Stimulated activated CD4-positive, alpha-beta T cell treated with anti-CD3 and anti-CD28 coated beads, Interleukin-1b, Interleukin-23, amount 100 ng/mL, for 4 hours (primary cell): Measurements from ENCODE around the gene IL32.

Experiments
- DNase-seq, 2 donors: peaks; one replicate each; pipeline ENCODE4 v3.0.0-alpha.2; 2020; ENCODE audit warnings: low read depth in 2 of 2

Gene IL32, protein sequence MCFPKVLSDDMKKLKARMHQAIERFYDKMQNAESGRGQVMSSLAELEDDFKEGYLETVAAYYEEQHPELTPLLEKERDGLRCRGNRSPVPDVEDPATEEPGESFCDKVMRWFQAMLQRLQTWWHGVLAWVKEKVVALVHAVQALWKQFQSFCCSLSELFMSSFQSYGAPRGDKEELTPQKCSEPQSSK

DNA sequence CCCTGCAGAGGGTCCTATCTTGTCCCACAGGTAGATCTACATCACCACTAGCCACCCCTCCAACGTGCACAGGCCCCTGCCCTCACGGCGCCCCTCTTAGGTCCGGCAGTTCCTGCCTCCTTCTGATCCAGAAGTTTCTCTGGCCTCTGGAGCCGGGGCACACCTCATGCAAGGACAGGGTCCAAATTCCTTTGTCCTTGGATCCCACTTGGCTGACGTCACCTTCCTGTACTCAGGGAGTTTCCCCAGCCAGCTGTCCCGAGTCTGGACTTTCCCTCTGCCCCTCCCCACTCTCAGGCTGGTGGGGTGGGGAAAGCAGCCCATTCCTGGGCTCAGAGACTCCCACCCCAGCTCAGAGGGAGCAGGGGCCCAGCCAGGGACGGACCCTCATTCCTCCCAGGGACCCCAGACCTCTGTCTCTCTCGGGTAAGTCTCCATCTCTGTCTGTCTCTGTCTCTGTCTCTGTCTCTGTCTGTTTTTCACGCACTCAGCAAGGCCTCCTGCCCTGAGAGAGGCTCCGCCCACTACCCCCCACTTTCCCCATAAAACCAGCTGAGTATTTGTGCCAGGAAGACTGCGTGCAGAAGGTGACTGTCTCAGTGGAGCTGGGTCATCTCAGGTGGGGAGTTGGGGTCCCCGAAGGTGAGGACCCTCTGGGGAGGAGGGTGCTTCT, at the start of gene IL32:
Gene IL32 (plus strand): TSS at position 572 of the 673 bp plus-strand sequence. CDS start 172 bp downstream, outside the sequence.
- DNase-seq: peak; percentile 59 to 65

DNA sequence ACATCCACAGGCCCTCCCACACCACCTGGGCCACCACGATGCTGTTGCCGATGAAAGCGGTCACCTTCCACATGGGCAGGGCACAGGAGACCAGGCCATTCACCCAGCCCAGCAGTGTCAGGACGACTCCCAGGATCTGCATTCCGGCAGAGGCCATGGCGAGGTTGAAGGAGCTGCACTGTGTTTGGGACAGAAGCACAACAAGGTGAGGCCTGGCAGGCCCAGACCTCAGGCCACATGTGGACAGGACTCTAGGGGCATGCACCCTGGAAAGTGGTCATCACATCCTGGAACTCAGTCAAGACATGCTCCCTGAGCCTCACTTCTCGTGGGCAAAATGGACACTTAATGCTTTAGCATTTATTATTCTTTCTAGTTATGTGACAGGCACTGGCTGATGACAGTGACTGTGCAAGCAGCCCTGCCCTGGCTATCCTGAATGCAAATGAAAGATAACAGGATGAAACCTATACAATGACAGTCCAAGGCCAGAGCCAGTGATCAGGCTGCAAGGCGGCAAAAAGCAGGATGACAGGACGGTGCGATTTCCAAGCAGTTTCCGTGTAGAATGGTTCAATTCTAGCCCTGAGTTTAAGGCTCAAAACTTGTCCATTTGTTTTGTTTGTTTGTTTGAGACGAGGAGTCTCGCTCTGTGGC, 49.4 kb upstream of the IL32 start:
- no peak for DNase-seq

DNA sequence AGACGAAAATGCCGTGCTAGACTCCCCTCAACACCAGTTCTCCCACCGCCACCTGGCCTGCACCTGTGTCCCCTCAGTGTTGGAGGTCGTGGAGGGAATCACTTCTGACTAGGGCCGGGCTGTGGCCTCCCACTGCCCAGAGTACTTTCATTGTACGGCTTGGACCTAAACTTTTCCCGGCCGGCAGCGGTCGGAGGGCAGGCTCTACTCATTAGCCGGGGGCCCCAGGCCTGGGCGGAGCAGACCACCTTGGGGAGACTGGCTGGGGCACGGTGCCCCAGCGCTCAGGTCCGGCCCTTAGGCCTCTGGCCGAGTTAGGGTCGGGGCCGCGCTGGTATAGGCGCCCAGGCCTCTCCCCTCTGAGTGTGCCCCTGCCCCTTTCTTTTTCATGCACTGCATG, 48.1 kb upstream of the IL32 start:
- no peak for DNase-seq

DNA sequence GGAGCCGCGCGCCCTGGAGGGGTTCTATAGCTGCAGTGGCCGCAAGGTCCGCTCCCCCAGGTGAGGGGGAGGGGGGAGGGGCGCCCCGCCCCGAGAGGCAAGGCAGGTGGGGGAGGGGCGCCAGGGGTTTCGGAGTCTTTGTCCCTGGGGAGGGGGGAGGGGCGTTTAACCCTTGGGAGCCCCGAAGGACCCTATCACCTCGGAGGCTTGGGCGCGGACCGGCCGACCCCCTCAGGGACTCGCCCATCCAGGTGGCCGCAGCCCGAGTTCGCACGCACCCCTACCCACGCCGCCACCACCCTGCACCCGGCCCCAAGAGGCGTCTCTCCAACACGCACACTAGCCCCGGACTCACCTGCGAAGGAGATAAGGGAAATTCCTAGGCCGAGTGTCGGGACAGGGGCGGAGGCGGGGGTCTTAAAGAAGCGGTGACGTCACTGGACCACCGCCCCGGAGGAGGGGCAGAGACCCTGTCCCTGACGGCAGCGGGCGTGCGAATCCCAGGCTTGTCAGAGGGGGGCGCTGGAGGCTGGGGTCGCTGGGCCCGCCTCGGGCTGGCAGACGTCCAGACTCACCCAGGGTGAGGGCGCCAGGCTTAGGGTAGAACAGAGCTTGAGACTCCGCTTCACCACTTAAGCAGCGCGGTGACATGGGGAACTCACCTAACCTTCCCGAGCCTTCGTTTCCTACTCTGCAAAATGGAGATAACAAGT, 47.5 kb upstream of the IL32 start, which contains the start of gene CLDN6:
Gene CLDN6 (minus strand): TSS at position 390 of the 713 bp plus-strand sequence. CDS start 2,162 bp downstream, outside the sequence.
- DNase-seq: no peak

DNA sequence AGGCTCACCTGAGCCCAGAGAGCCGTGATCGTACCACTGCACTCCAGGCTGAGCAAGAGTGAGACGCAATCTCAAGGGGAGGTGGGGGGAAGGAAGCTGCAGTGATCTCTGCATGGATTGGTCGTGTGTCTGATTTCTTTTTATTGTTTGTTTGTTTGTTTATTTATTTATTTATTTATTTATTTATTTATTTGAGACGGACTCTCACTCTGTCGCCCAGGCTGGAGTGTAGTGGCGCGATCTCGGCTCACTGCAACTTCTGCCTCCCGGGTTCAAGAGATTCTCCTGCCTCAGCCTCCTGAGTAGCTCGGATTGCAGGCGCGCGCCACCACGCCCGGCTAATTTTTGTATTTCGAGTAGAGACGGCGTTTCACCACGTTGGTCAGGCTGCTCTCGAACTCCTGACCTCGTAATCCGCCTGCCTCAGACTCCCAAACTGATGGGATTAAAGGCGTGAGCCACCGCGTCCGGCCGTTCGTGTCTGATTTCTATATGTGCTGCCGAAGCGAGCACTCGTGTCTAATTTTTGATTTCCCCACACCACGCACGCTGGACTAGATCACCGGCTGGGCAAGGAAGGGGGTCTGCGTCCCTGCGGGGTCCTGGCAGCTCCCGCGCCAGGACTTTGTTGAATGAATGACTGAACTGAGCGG, 45.7 kb upstream of the IL32 start:
- no peak for DNase-seq

DNA sequence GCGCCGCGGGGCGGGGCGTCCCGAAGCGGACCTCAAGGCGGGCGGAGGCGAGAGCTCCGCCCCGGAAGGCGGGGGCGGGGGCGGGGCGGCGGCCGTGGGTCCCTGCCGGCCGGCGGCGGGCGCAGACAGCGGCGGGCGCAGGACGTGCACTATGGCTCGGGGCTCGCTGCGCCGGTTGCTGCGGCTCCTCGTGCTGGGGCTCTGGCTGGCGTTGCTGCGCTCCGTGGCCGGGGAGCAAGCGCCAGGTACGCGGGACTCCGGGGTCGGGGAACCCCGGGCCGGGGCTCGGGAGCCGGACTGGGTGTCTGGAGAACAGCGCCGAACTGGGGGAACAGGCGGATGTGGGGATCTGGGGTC, 45.2 kb upstream of the IL32 start, which contains the start of gene TNFRSF12A:
Gene TNFRSF12A (plus strand): TSS at position 122 of the 357 bp plus-strand sequence. CDS start 30 bp downstream, at position 152.
- DNase-seq: peak; percentile 57

DNA sequence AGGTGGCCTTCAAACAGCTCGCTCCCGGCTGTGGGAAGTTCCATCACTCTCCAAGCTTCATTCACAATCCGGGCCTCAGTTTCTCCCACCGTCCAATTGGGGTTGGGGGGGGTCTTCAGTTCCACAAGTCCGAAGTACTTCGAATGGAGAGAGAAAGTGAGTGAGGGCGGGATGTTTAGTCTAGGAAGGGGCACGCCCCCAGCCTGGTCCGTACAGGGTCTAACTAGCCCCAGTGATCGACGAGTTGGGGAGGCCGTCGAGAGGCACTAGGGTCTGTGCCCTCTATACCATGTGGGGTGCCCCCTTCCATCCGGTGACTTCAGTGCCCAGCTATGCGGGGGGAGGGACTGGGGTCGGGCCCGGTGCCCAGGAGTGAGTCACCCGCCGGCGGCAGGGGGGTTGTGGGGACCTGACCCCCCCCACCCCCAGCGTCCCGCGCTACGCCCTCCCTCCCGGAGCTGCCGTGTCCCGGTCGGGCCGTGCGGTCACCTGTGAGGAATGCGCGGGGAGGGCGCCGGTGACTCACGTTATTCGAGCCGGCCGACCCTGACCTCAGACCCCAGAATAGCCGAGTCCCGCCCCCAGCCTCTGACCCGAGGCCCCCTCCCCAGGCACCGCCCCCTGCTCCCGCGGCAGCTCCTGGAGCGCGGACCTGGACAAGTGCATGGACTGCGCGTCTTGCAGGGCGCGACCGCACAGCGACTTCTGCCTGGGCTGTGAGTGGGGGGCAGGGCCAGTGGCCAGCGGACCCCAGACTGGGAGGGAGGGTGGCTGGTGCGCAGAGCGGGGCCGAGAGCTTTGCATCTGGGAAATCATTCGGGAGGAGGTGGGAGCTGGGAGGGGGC, 44.6 kb upstream of the IL32 start:
- DNase-seq: peak in 1 of 2 donors; percentile 53

DNA sequence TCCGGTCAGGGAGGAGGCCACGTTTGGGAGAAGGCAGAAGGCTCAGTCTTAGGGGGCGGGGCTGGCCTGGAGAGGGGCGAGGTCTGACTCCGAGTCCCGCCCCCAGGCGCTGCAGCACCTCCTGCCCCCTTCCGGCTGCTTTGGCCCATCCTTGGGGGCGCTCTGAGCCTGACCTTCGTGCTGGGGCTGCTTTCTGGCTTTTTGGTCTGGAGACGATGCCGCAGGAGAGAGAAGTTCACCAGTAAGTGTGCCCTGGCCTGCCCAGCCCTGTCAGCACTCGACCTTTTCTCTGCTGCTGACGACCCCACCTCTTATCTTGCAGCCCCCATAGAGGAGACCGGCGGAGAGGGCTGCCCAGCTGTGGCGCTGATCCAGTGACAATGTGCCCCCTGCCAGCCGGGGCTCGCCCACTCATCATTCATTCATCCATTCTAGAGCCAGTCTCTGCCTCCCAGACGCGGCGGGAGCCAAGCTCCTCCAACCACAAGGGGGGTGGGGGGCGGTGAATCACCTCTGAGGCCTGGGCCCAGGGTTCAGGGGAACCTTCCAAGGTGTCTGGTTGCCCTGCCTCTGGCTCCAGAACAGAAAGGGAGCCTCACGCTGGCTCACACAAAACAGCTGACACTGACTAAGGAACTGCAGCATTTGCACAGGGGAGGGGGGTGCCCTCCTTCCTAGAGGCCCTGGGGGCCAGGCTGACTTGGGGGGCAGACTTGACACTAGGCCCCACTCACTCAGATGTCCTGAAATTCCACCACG, 43.8 kb upstream of the IL32 start:
- peak; percentile 70 to 78 for DNase-seq

DNA sequence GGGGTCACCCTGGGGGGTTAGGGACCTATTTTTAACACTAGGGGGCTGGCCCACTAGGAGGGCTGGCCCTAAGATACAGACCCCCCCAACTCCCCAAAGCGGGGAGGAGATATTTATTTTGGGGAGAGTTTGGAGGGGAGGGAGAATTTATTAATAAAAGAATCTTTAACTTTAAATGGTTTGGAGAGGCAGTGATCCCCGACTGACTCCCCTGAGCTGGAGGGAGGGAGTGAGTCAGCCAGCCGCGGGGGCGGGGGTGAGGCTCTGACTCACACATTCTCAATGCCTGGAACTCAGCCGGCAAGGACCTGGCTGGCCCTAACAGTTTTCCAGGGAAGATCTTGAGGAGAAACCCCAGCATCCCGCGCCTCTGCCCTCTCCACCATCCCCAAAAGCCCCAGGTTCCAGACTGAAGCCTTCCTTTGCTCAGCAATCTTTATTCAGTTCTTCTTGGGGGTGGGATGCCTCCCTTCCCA, 43.2 kb upstream of the IL32 start:
- peak; percentile 87 to 90 for DNase-seq

DNA sequence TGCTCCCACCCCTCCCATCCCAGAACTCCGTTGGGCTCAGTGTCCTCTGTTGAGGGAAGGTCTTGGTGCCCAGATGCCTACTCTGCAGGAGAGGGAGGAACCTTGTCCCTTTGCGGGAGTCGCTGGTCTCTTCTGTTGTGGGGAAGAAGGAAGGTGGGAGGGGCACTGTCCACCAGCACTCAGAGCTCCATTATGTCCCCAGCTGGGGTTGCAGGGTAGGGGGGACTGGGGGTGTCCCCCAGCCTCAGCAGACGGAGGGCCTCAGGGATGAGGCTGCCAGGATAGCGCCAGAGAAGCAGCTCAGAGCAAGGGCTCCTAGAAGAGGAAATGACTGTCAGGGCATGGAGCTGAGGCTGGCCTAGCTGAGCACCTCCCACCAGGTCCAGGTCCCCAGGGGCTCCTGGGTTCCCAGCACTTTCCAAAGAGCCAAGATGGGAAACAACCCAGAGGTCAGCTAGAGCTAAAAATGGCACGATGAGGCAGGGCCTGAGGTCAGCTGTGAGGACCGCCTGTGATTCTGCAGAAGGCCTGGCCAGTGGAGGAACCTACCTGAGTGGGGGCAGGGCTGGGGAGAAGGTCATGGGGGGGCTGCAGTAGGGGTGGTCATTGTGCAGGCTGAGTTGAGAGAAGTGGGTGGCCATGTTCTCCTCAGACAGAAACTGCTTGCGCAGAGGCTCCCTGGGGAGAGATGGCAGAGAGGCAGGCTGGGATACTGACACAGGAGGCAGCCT, 42.6 kb upstream of the IL32 start:
- no peak for DNase-seq

DNA sequence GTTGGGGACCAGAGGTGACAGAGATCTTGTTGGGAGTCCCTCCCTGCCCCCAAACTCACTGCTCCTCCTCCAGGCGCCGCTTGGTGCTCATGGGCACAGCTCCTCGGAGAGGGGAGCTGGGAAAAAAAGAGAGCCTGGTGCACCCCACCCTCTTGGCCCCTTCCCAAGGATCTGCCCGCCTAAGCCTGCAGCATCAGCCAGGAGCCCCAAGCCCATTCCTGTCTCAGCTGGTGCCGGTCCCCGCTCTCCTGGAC, 42.1 kb upstream of the IL32 start:
- DNase-seq: no peak

DNA sequence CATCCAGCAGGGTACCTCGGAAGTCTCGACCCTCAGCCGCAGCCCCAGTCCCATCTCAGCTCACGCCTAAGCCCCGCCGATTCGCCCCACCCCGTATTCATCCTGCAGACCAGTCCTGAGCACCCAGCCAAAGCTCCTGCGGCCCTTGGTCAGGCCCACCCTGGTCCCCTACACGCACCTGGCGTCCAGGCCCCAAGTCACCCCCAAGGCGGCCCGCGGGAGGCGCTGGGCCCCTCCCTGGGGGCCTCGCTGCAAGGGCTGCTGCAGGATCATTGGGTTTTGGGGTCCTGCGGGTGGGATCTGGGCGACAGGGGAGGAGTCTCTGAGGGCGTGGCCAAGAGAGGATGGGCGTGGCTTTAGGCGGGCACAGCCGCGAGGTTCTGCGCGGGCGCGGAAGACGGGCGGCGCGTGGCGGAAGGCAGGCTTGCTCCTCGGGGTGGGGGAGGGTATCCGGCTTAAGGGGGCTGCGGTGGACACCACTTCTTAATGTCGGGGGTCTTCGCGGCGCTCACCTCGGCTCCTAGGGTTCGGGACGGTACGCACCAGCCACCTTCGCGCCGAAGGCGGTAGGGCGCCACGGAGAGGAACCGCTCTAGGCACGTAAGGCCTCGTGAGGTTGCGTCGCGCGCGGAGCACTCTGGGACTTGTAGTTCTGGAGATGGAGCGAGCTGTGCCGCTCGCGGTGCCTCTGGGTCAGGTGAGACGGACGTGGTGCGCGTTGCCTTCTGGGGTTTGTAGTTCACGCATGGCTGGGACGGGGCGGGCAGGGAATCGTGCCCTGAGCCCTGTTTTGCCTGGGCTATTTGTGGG, 41.6 kb upstream of the IL32 start, which contains the start of the genes HCFC1R1 and THOC6:
Gene HCFC1R1 (minus strand): TSS at position 274 of the 810 bp plus-strand sequence. CDS start 1 bp downstream, at position 273.
Gene THOC6 (plus strand): TSS at position 367 of the 810 bp plus-strand sequence. CDS start 292 bp downstream, at position 659.
- peak; percentile 88 to 92 for DNase-seq

DNA sequence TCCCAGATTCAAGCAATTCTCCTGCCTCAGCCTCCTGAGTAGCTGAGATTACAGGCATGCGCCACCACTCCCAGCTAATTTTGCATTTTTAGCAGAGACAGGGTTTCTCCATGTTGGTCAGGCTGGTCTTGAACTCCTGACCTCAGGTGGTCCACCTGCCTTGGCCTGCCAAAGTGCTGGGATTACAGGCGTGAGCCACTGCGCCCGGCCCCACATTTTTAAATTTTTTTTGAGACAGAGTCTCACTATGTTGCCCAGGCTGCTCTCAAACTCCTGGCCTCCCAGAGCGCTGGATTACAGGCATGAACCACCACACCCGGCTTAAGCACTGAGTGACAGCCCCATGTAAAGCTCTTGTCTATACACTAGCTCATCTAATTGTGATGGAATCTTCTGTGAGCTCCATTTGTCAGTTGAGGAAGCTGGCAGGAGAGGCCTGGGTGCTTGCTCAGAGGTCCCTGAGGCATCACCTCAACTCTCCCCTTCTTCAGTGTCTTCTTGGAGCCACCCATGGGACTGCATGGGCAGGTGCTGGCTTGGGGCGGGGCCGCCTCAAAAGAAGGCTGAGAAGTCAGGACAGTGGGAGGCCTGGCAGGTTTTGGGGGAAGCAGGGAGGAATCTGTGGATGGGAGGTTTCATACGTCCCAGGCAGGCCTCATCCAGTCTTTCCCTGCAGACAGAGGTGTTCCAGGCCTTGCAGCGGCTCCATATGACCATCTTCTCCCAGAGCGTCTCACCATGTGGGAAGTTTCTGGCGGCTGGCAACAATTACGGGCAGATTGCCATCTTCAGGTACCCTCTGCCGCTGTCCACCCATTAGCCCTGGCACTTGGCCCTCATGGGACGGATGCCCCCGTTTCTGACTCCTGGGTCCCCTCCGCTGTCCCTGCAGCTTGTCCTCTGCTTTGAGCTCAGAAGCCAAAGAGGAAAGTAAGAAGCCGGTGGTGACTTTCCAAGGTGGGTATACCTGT, 40.1 kb upstream of the IL32 start:
- DNase-seq: no peak

DNA sequence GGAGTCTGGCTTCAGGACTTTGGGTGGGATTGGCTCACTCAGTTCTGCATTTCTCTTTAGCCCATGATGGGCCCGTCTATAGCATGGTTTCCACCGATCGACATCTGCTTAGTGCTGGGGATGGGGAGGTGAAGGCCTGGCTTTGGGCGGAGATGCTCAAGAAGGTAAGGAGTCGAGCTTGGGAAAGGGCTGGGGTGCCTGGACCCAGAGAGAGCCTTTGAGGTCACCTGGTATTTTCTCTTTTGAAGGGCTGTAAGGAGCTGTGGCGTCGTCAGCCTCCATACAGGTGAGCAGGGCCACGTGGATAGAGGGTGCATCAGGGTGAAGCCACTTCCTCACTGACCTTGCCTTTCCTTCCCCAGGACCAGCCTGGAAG, 39.4 kb upstream of the IL32 start:
- no peak for DNase-seq

DNA sequence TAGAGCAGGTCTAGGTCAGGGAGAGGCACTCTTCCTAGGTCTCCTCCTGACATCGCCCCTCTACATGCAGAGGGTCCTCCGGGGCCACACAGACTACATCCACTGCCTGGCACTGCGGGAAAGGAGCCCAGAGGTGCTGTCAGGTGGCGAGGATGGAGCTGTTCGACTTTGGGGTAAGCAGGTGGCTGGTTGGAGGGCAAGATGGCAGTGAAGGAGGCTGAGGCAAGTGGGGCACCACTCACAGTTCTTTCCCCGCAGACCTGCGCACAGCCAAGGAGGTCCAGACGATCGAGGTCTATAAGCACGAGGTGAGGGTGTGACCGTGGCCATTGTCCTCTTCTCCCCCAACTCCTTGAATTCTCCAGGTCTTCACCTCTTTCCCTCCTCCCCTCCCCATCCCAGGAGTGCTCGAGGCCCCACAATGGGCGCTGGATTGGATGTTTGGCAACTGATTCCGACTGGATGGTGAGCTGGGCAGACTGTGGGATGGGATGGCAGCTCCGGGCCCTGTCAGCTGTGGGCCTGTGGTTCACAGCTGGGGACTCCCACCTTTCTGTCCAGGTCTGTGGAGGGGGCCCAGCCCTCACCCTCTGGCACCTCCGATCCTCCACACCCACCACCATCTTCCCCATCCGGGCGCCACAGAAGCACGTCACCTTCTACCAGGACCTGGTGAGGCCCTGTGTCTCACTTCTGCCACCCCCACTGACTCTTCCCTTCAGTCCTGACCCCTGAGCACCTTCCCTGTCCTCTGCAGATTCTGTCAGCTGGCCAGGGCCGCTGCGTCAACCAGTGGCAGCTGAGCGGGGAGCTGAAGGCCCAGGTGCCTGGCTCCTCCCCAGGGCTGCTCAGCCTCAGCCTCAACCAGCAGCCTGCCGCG, 38.6 kb upstream of the IL32 start:
- no peak for DNase-seq

DNA sequence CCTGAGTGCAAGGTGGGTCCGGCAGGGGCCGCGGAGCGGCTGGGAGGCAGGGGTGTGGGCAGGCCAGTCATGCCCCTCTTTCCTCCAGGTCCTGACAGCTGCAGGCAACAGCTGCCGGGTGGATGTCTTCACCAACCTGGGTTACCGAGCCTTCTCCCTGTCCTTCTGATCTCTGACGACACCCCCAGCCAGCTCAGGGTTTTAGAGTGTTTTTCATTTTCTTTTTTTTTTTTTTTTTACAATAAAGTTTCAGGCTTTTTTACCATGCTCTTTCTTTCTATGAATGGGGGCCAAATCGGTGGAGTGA, 38.0 kb upstream of the IL32 start:
- DNase-seq: no peak
